AG09319 (cell line): Measurements from ENCODE around the gene TOR4A.

Experiments used
- DNase-seq: peaks from one replicate; pipeline ENCODE4 v3.0.0-alpha.2; 2010; ENCODE audit warnings: low read depth; ENCODE audit errors: extremely low read depth
- TF ChIP-seq, protein P1 (sequence below): IDR thresholded peaks from 2 replicates; pipeline ENCODE4 v1.5.1; 2011; ENCODE audit warnings: low read depth, mild to moderate bottlenecking, inconsistent platforms, low read length, moderate library complexity

The TOR4A gene

GRCh38 chr9:137231372-137232039 lies 46.0 kb upstream of the TOR4A start:
- TF ChIP-seq, protein P1, sequence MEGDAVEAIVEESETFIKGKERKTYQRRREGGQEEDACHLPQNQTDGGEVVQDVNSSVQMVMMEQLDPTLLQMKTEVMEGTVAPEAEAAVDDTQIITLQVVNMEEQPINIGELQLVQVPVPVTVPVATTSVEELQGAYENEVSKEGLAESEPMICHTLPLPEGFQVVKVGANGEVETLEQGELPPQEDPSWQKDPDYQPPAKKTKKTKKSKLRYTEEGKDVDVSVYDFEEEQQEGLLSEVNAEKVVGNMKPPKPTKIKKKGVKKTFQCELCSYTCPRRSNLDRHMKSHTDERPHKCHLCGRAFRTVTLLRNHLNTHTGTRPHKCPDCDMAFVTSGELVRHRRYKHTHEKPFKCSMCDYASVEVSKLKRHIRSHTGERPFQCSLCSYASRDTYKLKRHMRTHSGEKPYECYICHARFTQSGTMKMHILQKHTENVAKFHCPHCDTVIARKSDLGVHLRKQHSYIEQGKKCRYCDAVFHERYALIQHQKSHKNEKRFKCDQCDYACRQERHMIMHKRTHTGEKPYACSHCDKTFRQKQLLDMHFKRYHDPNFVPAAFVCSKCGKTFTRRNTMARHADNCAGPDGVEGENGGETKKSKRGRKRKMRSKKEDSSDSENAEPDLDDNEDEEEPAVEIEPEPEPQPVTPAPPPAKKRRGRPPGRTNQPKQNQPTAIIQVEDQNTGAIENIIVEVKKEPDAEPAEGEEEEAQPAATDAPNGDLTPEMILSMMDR, result no peak
- no peak for DNase-seq

DNA sequence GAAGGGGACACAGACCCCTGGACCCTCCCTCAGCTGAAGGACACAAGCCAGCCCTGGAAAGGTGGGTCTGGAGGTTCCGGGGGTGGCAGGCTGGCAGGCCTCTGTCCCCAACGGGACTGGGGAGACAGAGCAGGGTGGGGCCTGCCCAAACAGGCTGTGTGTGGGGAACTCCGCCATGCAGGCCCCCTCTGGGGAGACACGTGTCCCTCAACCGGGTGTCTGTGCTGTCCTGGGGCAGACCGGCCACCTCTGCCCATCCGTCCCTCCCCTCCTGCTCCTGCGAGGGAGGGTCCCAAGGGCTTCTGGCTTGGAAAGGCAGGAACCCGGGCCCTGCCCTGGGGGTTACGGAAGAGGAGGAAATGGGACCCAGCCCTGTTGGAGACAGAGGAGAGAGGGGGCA lies 45.4 kb upstream of the TOR4A start:
- TF ChIP-seq, protein P1, result no peak

DNA sequence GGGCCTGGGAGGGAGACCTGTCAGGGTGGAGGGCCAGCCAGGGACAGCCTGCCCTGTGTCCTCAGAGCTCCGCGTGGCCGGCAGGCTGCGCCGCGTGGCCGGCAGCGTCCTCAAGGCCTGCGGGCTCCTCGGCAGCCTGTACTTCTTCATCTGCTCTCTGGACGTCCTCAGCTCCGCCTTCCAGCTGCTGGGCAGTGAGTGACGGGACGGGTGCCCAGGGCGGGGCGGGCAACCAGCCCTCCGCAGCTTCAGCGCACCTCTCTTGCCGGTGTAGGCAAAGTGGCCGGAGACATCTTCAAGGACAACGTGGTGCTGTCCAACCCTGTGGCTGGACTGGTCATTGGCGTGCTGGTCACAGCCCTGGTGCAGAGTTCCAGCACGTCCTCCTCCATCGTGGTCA lies 45.0 kb upstream of the TOR4A start:
- TF ChIP-seq, protein P1, result no peak
- no peak for DNase-seq

More for the DNA sequence above, 45.4 kb upstream of the TOR4A start:
- DNase-seq, result no peak

GRCh38 chr9:137233143-137233980 lies 44.2 kb upstream of the TOR4A start:
- DNase-seq, result no peak
- TF ChIP-seq, protein P1, result no peak

DNA sequence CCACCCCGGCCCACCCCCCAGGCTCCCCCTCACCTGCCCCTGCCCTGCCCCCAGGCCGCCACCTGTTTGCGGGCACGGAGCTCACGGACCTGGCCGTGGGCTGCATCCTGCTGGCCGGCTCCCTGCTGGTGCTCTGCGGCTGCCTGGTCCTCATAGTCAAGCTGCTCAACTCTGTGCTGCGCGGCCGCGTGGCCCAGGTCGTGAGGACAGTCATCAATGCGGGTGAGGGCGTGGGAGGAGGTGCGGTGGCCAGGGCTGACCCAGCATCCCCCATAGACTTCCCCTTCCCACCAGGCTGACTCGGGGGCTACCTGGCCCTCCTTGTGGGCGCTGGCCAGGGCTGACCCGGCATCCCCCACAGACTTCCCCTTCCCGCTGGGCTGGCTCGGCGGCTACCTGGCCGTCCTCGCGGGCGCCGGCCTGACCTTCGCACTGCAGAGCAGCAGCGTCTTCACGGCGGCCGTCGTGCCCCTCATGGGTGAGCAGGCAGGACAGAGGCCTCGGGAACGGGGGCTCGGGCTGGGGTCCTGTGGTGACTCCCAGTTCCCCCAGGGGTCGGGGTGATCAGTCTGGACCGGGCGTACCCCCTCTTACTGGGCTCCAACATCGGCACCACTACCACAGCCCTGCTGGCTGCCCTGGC lies 43.4 kb upstream of the TOR4A start:
- TF ChIP-seq, protein P1, result no peak
- no peak for DNase-seq

DNA sequence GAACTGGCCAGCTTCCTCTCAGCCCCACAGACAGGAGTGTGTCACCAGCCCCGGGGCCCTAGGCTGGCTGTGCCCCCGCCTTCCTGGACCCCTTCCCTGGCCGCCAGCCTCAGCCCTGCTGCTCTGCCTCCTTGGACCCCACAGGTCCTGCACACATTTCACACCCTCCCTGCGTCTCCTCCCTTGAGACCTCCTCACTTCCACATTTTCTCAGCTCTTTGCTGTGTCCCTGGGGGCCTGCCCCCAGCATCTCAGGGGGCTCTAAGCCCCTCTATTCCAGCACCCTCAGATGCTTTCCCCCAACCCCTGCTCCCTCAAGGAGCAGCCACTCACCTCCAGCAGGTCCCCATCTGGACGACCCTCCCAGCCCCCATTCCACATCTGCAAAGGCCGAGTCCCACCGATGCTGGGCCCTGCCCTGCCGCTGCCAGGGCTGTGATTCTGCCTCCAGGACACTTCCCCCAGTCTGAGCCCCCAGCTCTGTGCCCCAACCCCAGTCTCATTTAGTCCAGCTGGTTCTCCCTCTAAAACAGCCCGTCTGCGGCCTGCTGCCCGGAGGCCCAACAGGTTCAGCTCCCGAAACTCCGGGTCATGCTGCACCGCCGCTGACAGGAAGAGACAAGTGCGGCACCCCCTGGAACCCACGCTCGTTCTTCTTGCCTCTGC lies 42.6 kb upstream of the TOR4A start:
- TF ChIP-seq, protein P1, result no peak
- DNase-seq, result no peak
